ENCODE results near the gene CCIN.

GRCh38 chr9:36158122-36158521 is 11.1 kb upstream of the CCIN start:
- TF ChIP-seq CTCF (IDR thresholded peaks at IDR 0.05) = no peak
- TF ChIP-seq POLR2A (IDR thresholded peaks at IDR 0.05) = no peak
- TF ChIP-seq EP300 (IDR thresholded peaks at IDR 0.05) = no peak

All from suprapubic skin (tissue), 3 donors.